Osteocyte (in vitro differentiated cells): Measurements from ENCODE around the gene SLC13A1. TPM values are rescaled to one million over a fixed set of nuclear protein-coding genes. Genes with fewer than 3 reads are reported as not detected.

Experiments used
- DNase-seq: peaks from one replicate; pipeline ENCODE4 v3.0.0; 2021; ENCODE audit warnings: mixed read lengths; ENCODE audit not compliant: unreplicated experiment; ENCODE audit errors: extremely low spot score
- H3K27ac Mint-ChIP-seq: one replicate; pipeline ENCODE4 v1.8.0; 2021; ENCODE audit warnings: mild to moderate bottlenecking, mixed read lengths; ENCODE audit not compliant: unreplicated experiment
- H3K27me3 Mint-ChIP-seq: one replicate; pipeline ENCODE4 v1.8.0; 2021; ENCODE audit warnings: mixed read lengths; ENCODE audit not compliant: unreplicated experiment
- H3K36me3 Mint-ChIP-seq: one replicate; pipeline ENCODE4 v1.8.0; 2021; ENCODE audit warnings: mixed read lengths; ENCODE audit not compliant: unreplicated experiment
- H3K4me1 Mint-ChIP-seq: one replicate; pipeline ENCODE4 v1.8.0; 2021; ENCODE audit warnings: mixed read lengths; ENCODE audit not compliant: unreplicated experiment
- H3K4me3 Mint-ChIP-seq: one replicate; pipeline ENCODE4 v1.8.0; 2021; ENCODE audit warnings: mild to moderate bottlenecking, moderate library complexity, mixed read lengths; ENCODE audit not compliant: unreplicated experiment
- H3K9me3 Mint-ChIP-seq: one replicate; pipeline ENCODE4 v1.8.0; 2021; ENCODE audit warnings: mixed read lengths; ENCODE audit not compliant: unreplicated experiment
- long read RNA-seq: library from polyadenylated mRNA; unstranded; transcript quantifications from one replicate; pipeline ENCODE4 v2.0.0, GENCODE V29; 2021
- total RNA-seq: library from RNA; stranded (reverse); gene quantifications from 2 replicates; pipeline ENCODE4 v1.2.1, GENCODE V29; 2021
- TF ChIP-seq, protein P1 (sequence below): fragments of 200-600 bp; sonication (generic); IDR thresholded peaks from 2 replicates; pipeline ENCODE4 v1.5.0; 2021; ENCODE audit warnings: antibody characterized with exemption, mild to moderate bottlenecking, moderate library complexity

SLC13A1 gene, protein sequence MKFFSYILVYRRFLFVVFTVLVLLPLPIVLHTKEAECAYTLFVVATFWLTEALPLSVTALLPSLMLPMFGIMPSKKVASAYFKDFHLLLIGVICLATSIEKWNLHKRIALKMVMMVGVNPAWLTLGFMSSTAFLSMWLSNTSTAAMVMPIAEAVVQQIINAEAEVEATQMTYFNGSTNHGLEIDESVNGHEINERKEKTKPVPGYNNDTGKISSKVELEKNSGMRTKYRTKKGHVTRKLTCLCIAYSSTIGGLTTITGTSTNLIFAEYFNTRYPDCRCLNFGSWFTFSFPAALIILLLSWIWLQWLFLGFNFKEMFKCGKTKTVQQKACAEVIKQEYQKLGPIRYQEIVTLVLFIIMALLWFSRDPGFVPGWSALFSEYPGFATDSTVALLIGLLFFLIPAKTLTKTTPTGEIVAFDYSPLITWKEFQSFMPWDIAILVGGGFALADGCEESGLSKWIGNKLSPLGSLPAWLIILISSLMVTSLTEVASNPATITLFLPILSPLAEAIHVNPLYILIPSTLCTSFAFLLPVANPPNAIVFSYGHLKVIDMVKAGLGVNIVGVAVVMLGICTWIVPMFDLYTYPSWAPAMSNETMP
- not detected in 2 replicates for total RNA-seq
- long read RNA-seq: 0 reads

DNA sequence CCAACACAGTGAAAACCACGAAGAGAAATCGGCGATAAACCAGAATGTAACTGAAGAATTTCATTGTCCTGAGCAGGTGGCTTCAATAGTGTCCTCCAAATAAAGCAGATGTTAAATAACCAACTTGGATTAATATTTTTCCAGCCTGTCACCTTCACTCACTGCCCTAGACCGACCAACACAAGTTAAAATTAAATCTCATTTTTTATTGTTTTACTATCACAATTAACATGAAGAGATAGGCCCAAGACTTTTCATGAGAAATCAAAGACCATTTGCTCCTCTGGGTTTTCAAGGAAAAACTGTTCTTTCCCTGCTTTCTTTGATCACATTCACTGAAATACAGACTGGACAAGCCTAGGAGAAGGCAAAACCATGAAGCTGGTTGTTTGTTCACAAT lies at the start of gene SLC13A1:
TSS of gene SLC13A1 (minus strand) at position 87 of the 400 bp plus-strand sequence. CDS start at position 64, 23 bp downstream.
- no peak for DNase-seq
- H3K9me3 Mint-ChIP-seq: no peaks in the 10 kb centered on the region
- H3K27me3 Mint-ChIP-seq: no peaks in the 10 kb centered on the region
- H3K4me1 Mint-ChIP-seq: no peaks in the 10 kb centered on the region
- H3K36me3 Mint-ChIP-seq: no peaks in the 10 kb centered on the region
- H3K27ac Mint-ChIP-seq: no peak within 1 kb of the TSS
- TF ChIP-seq, protein P1, sequence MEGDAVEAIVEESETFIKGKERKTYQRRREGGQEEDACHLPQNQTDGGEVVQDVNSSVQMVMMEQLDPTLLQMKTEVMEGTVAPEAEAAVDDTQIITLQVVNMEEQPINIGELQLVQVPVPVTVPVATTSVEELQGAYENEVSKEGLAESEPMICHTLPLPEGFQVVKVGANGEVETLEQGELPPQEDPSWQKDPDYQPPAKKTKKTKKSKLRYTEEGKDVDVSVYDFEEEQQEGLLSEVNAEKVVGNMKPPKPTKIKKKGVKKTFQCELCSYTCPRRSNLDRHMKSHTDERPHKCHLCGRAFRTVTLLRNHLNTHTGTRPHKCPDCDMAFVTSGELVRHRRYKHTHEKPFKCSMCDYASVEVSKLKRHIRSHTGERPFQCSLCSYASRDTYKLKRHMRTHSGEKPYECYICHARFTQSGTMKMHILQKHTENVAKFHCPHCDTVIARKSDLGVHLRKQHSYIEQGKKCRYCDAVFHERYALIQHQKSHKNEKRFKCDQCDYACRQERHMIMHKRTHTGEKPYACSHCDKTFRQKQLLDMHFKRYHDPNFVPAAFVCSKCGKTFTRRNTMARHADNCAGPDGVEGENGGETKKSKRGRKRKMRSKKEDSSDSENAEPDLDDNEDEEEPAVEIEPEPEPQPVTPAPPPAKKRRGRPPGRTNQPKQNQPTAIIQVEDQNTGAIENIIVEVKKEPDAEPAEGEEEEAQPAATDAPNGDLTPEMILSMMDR: no peak
- no peak within 1 kb of the TSS for H3K4me3 Mint-ChIP-seq

DNA sequence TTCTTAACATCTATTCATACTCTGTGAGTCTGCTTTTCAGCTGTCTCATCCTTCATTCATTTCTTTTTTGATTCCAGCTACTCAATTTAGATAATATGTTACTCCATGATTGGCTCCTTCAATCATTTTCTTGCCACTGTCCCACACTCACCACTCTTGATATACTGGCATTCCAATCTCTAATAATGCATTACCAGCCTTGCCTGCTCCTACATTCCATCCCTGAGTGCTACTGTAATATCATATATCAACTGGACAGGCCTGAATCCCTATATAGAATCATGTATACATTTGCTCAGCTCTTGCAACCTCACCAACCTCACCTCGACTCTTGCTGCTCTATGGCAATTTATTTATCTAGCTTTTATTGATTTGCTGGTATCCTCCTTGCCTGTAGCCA lies 45.0 kb upstream of the SLC13A1 start:
- Mint-ChIP-seq H3K27me3 (no peaks in the 10 kb centered on the region), H3K27ac (no peak overlapping the region), H3K9me3 (no peaks in the 10 kb centered on the region), H3K36me3 (no peaks in the 10 kb centered on the region), H3K4me3 (no peak overlapping the region), H3K4me1 (no peaks in the 10 kb centered on the region)
- no peak for DNase-seq
- TF ChIP-seq, protein P1: no peak

DNA sequence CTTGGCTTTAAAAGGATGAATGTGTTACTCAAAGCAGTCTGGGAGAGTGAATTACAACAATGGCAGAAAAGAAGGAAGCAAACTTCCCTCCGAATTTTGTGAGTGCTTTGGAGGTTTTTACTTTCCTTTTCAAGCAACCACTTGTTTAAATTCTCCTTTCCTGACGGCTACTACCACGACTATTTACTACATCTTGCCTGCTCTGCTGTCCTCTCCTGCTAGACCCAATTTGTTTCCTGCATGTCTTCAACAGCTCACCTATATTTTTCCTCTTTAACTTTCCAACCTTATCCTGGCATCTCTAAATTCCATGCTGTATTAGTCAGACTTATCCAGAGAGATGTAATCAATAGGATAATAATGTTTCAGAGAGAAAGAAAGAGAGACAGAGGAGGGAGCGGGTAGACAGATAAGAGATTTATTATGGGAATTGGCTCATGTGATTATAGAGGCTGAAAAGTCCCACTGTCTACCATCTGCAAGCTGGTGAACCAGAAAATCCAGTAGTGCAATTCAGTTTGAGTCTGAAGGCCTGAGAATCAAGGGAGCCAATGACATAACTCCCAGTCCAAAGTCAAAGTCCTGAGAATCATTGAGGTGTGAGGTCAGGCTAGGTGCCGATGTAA lies 42.8 kb upstream of the SLC13A1 start:
- no peak for DNase-seq
- Mint-ChIP-seq H3K36me3 (no peaks in the 10 kb centered on the region), H3K9me3 (no peaks in the 10 kb centered on the region), H3K4me3 (no peak overlapping the region), H3K27me3 (no peaks in the 10 kb centered on the region), H3K27ac (no peak overlapping the region), H3K4me1 (no peaks in the 10 kb centered on the region)
- TF ChIP-seq, protein P1: no peak

DNA sequence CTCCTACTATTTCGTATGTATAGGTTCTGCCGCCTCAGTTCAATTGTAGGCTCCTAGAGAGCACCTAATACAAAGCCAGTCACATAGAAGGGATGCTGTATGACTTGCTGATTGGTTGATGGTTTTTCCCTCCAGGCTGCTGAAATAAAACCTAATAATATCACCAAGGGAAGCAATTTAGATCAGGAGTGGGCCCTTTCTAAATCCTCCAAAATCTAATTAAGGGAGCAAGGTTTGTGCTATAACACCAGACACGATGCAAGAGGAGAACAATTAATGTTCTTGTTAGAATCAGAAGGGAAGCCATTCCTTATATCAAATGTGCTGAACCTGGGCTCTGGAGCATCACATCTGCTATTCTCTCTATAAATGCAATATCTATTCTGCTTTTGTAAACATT lies 42.0 kb upstream of the SLC13A1 start:
- no peak for DNase-seq
- Mint-ChIP-seq H3K27me3 (no peaks in the 10 kb centered on the region), H3K9me3 (no peaks in the 10 kb centered on the region), H3K4me3 (no peak overlapping the region), H3K36me3 (no peaks in the 10 kb centered on the region), H3K4me1 (no peaks in the 10 kb centered on the region), H3K27ac (no peak overlapping the region)
- TF ChIP-seq, protein P1: no peak
